ENCODE results near the gene EHBP1. TPM values are rescaled to one million over a fixed set of nuclear protein-coding genes. Genes with fewer than 3 reads are reported as not detected.

Gene EHBP1
- total RNA-seq, 4 donors from 2014 or later = 11.1 to 19.0 (median 15.4) TPM

DNA sequence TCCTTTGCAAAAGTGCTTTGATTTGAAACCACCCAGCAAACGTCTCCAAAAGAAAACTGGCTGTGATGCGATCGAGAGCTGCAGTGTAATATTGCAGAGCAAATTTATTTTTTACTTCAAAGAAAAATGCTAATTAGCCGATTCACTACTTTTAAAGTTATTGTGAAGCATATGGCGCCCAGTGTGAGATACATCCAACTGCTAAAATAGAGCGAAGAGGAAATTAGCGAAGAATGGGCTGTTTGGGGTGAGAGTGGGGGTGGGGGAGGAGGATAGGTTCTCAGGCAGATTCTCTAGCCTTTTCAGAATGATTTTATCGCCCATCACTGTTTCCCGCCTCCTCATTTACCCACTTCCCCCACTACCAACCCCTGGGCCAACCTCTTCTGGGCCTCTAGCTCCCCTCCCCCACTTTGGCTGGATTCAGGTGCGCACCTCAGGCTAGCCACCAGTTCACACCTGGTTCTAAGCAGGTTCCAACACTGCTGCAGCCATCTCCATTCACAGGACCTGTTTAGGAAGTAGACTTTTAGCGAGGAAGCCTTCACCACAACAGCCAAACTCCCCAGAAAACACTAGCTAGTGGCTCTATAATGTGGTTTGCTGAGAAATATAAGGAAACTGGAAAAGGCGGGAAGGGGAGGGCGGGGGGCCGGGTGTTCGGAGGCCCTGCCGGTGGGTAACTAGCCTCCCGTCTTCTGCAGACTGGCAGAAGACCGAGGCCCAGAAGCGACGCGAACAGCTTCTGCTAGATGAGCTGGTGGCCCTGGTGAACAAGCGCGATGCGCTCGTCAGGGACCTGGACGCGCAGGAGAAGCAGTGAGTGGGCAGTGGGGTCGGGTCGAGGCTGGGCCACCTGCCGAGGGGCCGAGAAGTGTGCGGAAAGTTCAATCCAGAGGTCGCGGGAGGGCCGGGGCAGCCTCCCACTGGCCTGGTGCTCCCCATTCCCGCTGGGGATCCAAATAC lies 339.1 kb downstream of the EHBP1 start:
- DNase-seq = no peak
- H3K9me3 ChIP-seq = no peaks in the 10 kb centered on the region
- H3K27me3 ChIP-seq = peaks cover 55 to 61% (median 56%) of the 10 kb centered on the region in 3 donors
- H3K4me3 ChIP-seq = no peak overlapping the region
- TF ChIP-seq, protein P1, sequence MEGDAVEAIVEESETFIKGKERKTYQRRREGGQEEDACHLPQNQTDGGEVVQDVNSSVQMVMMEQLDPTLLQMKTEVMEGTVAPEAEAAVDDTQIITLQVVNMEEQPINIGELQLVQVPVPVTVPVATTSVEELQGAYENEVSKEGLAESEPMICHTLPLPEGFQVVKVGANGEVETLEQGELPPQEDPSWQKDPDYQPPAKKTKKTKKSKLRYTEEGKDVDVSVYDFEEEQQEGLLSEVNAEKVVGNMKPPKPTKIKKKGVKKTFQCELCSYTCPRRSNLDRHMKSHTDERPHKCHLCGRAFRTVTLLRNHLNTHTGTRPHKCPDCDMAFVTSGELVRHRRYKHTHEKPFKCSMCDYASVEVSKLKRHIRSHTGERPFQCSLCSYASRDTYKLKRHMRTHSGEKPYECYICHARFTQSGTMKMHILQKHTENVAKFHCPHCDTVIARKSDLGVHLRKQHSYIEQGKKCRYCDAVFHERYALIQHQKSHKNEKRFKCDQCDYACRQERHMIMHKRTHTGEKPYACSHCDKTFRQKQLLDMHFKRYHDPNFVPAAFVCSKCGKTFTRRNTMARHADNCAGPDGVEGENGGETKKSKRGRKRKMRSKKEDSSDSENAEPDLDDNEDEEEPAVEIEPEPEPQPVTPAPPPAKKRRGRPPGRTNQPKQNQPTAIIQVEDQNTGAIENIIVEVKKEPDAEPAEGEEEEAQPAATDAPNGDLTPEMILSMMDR (IDR thresholded peaks at IDR 0.05 in 4 of 5, conservative IDR thresholded peaks at IDR 0.05 in 1 of 5) = no peak
- in situ Hi-C loops (cut with MboI; ENCODE audit: low sequenced_read_pairs in 4 of 4) (no loop called here), intact Hi-C loops (cut with DNase I; ENCODE audit: low total_unique reads) (no loop called here)
- H3K36me3 ChIP-seq = peaks cover 0 to 4% of the 10 kb centered on the region in 2 donors
- H3K4me1 ChIP-seq = peaks cover 6 to 10% of the 10 kb centered on the region in 2 donors
- H3K27ac ChIP-seq = no peak overlapping the region
- ATAC-seq = no peak

DNA sequence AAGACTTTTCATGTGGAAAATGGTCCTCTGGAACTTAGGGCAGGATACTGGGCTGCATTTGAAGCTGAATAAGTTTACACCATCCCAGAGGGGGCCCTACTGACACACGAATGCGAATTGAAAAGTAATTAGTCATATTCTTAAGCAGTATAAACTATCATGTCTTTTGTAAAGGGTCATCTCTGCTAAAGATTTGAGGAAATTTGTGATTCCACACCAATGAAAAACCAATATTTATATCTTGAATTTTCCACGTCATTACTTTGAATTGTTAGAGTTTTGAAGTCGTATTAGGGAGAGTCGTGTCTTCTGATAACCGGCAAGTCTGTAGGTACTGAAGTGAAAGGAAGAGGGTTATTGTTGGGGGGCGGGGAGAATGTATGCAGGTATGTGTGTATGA lies 341.0 kb downstream of the EHBP1 start:
- in situ Hi-C loops (cut with MboI; ENCODE audit: low sequenced_read_pairs in 4 of 4) = no loop called here
- TF ChIP-seq, protein P1 (IDR thresholded peaks at IDR 0.05 in 4 of 5, conservative IDR thresholded peaks at IDR 0.05 in 1 of 5) = no peak
- TF ChIP-seq POLR2A (IDR thresholded peaks at IDR 0.05) = no peak
- H3K4me1 ChIP-seq = peaks cover 6 to 21% of the 10 kb centered on the region in 2 donors
- no peak overlapping the region for H3K27ac ChIP-seq
- intact Hi-C loops (cut with DNase I; ENCODE audit: low total_unique reads) = no loop called here
- DNase-seq = no peak
- H3K9me3 ChIP-seq = no peaks in the 10 kb centered on the region
- H3K27me3 ChIP-seq = peaks cover 72 to 76% (median 75%) of the 10 kb centered on the region in 3 donors
- no peak for ATAC-seq
- peak overlapping the region in 1 of 4 donors; percentile 24 for H3K4me3 ChIP-seq
- peaks cover 0 to 4% of the 10 kb centered on the region in 2 donors for H3K36me3 ChIP-seq

DNA sequence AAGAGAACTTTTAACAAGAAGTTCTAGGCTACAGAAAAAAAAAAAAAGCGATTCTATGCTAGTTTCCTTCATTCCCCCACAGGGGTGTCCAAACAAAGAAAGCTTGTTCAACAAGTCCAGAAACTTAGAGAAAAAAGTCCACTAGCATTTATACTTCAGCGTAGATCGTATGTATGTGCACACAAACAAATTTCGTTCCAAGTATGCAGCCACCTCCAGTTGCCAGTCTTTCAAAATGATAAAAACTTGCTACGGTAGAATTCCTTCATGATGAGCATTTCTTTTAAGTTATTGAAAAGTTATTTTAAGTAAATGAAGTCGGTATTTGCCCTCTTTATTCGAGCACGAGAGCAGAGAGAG lies 341.4 kb downstream of the EHBP1 start:
- peaks cover 6 to 21% of the 10 kb centered on the region in 2 donors for H3K4me1 ChIP-seq
- H3K27ac ChIP-seq = no peak overlapping the region
- no peak for ATAC-seq
- H3K36me3 ChIP-seq = peaks cover 0 to 4% of the 10 kb centered on the region in 2 donors
- no peaks in the 10 kb centered on the region for H3K9me3 ChIP-seq
- intact Hi-C loops (cut with DNase I; ENCODE audit: low total_unique reads) (no loop called here), in situ Hi-C loops (cut with MboI; ENCODE audit: low sequenced_read_pairs in 4 of 4) (no loop called here)
- peak overlapping the region in 1 of 4 donors; percentile 24 for H3K4me3 ChIP-seq
- DNase-seq = no peak
- TF ChIP-seq, protein P1 (IDR thresholded peaks at IDR 0.05 in 4 of 5, conservative IDR thresholded peaks at IDR 0.05 in 1 of 5) = no peak
- peaks cover 76 to 79% (median 78%) of the 10 kb centered on the region in 3 donors for H3K27me3 ChIP-seq

DNA sequence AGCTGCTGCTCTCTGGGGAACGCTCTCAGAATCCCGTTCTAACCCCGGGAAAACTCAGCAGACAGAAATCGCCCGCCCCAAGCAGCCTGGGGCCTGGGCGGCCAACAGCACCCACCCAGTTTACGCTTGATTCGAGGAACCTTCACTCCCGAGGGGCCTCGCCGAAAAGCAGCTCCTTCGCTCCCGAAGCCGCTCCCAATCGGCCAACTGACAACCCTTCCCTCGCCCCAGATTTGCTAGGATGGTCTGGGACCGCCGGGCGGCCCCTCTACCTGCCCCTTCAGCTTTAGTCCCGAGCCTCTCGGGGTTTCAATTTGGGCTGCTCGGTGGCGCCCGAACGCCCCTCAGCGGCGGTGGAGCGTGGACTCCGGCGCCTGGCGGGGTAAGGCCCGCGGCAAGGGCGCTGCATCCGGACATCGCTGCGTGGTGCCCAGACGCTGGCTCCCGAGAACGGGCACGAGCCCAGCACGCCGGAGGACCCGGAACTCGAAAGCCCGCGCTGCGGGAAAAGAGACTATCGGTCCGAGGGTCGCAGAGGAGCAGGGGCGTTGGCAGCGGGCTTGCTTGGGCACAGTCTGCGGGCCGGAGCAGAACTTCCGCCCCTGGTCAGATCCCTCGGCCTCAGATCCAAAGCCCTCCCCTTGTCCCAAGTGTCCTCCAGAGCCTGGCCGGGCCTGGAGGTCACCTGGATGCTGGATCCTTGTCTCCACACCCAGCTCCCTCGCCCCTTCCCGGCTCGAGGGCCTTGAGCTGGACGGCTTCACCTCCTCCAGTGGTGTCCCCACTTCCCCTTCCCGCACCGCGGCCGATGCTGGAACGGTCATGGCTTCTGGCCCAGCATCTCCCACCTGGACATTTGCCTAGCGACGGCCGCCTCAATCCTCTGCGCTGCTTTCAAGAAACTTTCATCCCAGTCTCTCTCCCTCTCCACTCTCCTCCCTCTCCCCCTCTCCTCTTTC lies 342.1 kb downstream of the EHBP1 start:
- no peak for DNase-seq
- no peak for ATAC-seq
- TF ChIP-seq POLR2A (IDR thresholded peaks at IDR 0.05) = no peak
- TF ChIP-seq, protein P1 (IDR thresholded peaks at IDR 0.05 in 4 of 5, conservative IDR thresholded peaks at IDR 0.05 in 1 of 5) = no peak
- Histone ChIP-seq H3K4me1 (peaks cover 6 to 21% of the 10 kb centered on the region in 2 donors), H3K4me3 (peak overlapping the region in 2 of 4 donors; percentile 10 to 24), H3K36me3 (peaks cover 0 to 4% of the 10 kb centered on the region in 2 donors), H3K27me3 (peaks cover 82 to 86% (median 84%) of the 10 kb centered on the region in 3 donors), H3K27ac (no peak overlapping the region), H3K9me3 (no peaks in the 10 kb centered on the region)
- intact Hi-C loops (cut with DNase I; ENCODE audit: low total_unique reads) (no loop called here), in situ Hi-C loops (cut with MboI; ENCODE audit: low sequenced_read_pairs in 4 of 4) (no loop called here)

Measured in gastrocnemius medialis (tissue), 4 donors.